Measurements from ENCODE around the gene CNBD2. TPM values are rescaled to one million over a fixed set of nuclear protein-coding genes. Genes with fewer than 3 reads are reported as not detected.

CNBD2 gene
- total and polyA plus RNA-seq, 10 of the 15 experiments (the other 5 are each of a cell fraction or from before 2014, with no cell fraction given): 0.86 to 7.4 (median 4.6) TPM

- TF ChIP-seq REST (IDR thresholded peaks at IDR 0.05; ENCODE audit: low read depth, low read length): no peak
- no peak for TF ChIP-seq RBBP5 (conservative IDR thresholded peaks at IDR 0.05)
- no peak for TF ChIP-seq NR2C1 (IDR thresholded peaks at IDR 0.05)
Observed at GRCh38 chr20:36010076-36010475, 41.7 kb downstream of the CNBD2 start (continued).

GRCh38 chr20:36010825-36011224 is 42.4 kb downstream of the CNBD2 start:
- Histone ChIP-seq H3K4me3 (no peak overlapping the region), H3K79me2 (ENCODE audit: control insufficient read depth, insufficient read depth, low read length) (no peaks in the 10 kb centered on the region), H3K9me3 (replicated peaks; ENCODE audit: control insufficient read depth, insufficient read depth, low read length) (no peaks in the 10 kb centered on the region), H3K4me1 (ENCODE audit: control insufficient read depth, insufficient read depth, low read length) (no peaks in the 10 kb centered on the region), H3K27ac (ENCODE audit: control insufficient read depth, insufficient read depth) (no peak overlapping the region), H4K20me1 (ENCODE audit: control insufficient read depth, insufficient read depth) (no peaks in the 10 kb centered on the region), H2AFZ (ENCODE audit: control insufficient read depth, low read depth, low read length) (no peak overlapping the region), H3K4me2 (ENCODE audit: control insufficient read depth, insufficient read depth) (no peak overlapping the region), H3K27me3 (replicated peaks in 1 of 2; ENCODE audit: control insufficient read depth in 2 of 2, insufficient read depth in 2 of 2, low read length in 1 of 2) (no peaks in the 10 kb centered on the region), H3K36me3 (ENCODE audit: control insufficient read depth in 2 of 2, insufficient read depth in 2 of 2, low read length in 1 of 2) (no peaks in the 10 kb centered on the region), H3K9ac (ENCODE audit: control insufficient read depth, insufficient read depth, low read length) (no peak overlapping the region)
- no peak for FAIRE-seq
- no peak for DNase-seq (ENCODE audit: low read depth, low spot score)
- CTCF ChIA-PET: interaction anchor here (1.0 to 1.4 kb wide), 2 partner anchors 16 to 20 kb away, joined by 3 to 4 read pairs; no protein-coding TSS in a partner anchor
- SMC1A ChIA-PET (ENCODE audit: uncharacterized antibody, unreplicated experiment): interaction anchor here (1.5 kb wide), 1 partner anchor 17 kb away, joined by 3 read pairs; no protein-coding TSS in a partner anchor
- 38% methylated on average over 4 of the region's 4 CpGs for WGBS (ENCODE audit: insufficient coverage, insufficient replicate concordance, low lambda C conversion rate, missing lambda C conversion rate)
- TF ChIP-seq KLF5 (IDR thresholded peaks at IDR 0.05; ENCODE audit: partially characterized antibody) (no peak), RCOR1 (conservative IDR thresholded peaks at IDR 0.05; ENCODE audit: low read depth, low read length) (no peak), ATF3 (IDR thresholded peaks at IDR 0.05; ENCODE audit: borderline replicate concordance, extremely low read depth, low read depth, low read length) (no peak), PML (IDR thresholded peaks at IDR 0.05; ENCODE audit: low read length) (no peak), NFXL1 (IDR thresholded peaks at IDR 0.05; ENCODE audit: borderline replicate concordance) (no peak), LARP7 (IDR thresholded peaks at IDR 0.05) (no peak)
- intact Hi-C loops (cut with micrococcal nuclease; ENCODE audit: unreplicated experiment): no loop called here
- POLR2A ChIA-PET: interaction anchor here (0.6 kb wide), 1 partner anchor 9 kb away, joined by 4 read pairs; no protein-coding TSS in a partner anchor
- in situ Hi-C loops (cut with MboI): no loop called here
- BruUV-seq (replicated peaks): no TSS peak
- ATAC-seq: no peak
- RAD21 ChIA-PET (ENCODE audit: unreplicated experiment): interaction anchor here (1.6 kb wide), 1 partner anchor 18 kb away, joined by 4 read pairs; no protein-coding TSS in a partner anchor

Data from GM12878 (cell line).